HCEC 1CT (cell line): ENCODE data around the gene CCNI2.
A peak's percentile ranks its signal among the peaks of the same experiment; 100 is the strongest.

Experiments
- DNase-seq: peaks from one replicate; pipeline ENCODE4 v3.0.0-alpha.2; 2017

Gene CCNI2

GRCh38 chr5:132750471-132751230 is 3.4 kb downstream of the CCNI2 start:
- DNase-seq: no peak

- no peak for DNase-seq
These were observed 4.2 kb downstream of the CCNI2 start for GRCh38 chr5:132751444-132751843.

DNA sequence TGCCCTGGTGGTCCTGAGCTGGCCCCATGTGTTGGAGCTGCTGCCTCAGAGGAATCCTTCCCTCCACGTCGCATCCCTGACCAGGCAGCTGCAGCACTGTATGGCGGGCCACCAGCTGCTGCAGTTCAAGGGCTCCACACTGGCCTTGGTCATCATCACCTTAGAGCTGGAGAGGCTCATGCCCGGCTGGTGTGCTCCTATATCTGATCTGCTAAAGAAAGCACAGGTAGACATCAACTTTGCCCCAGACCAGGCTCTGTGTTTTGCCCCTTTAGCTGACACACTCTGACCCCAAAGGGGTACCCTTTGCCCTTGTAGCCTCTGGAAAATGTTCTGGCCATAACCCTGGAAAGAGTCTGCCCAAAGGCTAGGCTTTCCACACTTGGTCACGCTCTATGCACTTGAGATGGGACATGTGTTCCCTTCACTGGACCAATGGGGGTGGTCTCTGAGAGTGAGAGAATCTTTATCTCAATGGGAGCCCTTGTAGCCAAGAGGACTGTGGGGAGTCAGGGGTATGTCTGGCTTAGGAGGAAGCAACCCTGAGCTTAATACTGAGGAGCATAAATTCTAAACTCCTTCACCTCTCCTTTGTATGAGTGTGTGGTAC is 4.8 kb downstream of the CCNI2 start:
- DNase-seq: no peak

- no peak for DNase-seq
These were observed 5.4 kb downstream of the CCNI2 start for GRCh38 chr5:132752581-132753125.

- peak; percentile 29 for DNase-seq
These were observed 6.1 kb downstream of the CCNI2 start for GRCh38 chr5:132753135-132753987.

DNA sequence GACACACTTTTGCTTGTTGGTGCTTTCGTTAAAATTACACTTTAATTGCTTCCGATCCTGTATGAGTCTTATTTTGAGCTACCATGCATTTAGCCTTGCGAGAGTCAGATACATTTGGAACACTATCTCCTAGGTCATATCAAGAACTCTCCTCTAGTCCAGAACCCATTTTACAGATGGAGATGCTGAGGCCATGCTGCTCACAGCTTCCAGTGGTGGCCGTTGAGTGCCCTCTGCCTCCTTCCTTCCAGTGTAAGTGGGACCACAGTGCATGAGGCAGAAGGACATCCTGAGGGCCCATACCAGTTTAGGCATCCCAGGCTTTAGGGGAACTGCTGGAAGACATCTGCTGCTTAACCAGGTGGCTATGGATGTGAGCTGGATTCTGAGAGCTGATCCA is 6.9 kb downstream of the CCNI2 start:
- DNase-seq: no peak

DNA sequence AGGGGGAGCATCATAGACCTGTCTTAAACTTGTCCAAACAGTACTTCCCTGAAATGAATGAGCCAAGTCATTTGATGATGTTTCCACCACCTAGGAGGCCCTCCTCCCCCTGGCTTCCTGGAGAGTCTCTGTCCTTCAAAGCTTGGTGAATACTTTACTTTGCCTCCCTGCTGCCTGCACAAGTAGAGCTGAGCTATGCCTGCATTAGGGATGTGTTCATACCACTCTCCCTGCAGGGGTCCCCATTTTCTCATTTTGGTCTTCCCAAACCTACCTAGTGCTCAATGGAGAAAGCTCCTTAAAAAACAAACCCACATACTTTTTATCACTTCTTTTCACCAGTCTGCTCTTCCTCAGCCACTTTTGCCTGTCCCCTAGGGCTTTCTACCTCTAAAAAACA is 7.7 kb downstream of the CCNI2 start:
- DNase-seq: peak; percentile 52

DNA sequence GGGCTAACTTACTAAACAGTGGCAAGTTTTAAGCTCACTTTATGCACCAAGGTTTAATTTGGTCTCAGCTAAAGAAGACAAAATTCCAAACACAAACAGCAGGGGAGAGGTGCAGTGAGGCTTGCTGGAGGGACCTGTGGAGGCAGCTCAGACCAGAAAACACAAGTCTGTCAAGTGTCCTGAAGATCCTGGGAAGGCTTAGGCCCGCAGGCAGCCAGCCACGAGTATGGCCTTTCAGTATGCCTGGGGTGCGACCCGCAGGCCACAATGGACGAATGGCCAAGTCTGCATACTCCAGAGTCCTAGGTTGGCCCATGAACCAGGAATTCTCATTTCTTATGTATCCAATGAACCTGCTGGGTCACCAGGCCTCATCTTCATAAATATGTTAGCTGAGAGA is 9.3 kb downstream of the CCNI2 start:
- no peak for DNase-seq

DNA sequence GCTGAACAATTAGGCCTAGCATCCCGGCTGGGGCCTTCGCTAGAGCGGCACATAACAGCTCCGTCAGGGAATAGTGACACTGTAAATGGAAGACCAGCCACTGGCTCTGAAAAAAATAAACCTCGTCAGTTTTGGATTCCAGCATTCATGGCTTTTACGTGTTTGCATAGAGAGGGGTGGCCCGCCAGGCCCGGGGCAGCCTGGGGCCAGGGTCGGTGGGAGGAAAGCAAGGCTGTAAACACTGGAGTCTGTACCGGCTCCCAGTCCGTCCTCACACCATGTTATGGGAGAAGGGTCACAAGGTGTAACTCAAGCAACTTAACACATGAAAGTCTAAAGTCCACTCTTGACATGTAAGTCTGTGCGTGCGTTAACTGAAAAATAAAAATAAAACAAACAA is 11.2 kb downstream of the CCNI2 start:
- no peak for DNase-seq

GRCh38 chr5:132759114-132760048 is 12.2 kb downstream of the CCNI2 start:
- no peak for DNase-seq

DNA sequence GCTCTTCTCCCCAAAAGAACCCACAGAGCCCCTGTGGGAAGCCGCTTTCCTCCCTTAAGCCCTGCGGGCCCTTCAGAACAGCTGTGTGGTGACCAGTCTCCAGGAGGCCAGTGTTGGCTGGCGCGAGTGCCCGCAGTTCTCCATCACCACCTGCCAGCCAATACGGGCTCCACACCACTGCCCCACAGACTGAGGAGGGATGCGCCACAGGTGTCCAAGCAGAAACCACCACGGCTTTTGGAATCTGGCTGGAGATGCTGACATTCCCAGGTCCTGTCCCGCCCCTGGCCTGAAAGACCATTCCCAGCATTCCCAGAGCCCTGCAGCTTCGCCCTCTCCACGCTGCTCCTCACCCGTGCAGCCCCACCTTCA is 12.8 kb downstream of the CCNI2 start:
- no peak for DNase-seq

GRCh38 chr5:132760601-132761317 is 13.5 kb downstream of the CCNI2 start:
- DNase-seq: no peak

DNA sequence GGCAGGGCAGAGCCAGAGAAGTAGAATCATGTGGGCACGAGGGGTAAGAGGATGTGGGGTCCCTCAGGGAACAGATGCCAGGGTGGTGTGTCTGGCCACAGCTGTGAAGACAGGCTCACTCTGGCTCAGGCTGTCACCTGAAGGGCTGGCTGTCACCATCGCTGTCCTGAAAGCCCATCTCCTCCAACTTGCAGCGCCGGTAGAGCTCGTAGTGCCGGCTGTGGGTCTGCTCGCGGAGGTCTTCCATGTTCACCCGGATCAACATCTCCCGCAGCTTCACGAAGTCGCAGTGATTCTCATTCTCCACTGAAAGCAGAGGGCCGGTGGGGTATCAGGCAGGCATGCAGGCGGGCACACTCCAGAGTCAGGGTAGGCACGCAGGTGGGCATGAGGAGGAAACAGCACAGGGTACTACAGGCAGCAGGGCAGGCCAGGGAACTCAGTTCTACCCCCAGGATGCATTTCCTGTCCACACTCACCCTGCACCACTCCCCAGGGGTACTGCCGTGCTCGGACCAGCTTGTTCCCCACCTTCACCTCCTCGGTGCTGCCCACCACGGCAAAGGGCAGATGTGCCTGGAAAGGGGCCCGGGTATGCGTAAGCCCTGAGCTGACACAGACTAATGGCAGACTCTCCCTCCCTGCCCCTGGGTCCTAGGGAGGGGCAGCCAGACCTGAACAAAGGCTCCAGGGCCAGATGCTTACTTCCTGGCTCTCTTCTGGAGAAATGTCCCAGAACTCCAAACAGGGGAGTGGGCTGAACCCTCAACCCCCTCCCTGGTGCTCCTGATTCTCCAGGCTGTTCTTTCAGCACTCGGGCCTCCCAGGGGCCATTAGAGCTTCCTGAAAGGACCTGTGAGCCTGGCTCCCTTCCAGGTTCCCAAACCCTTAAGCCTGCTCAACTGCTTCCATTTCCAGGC is 14.4 kb downstream of the CCNI2 start:
- no peak for DNase-seq

DNA sequence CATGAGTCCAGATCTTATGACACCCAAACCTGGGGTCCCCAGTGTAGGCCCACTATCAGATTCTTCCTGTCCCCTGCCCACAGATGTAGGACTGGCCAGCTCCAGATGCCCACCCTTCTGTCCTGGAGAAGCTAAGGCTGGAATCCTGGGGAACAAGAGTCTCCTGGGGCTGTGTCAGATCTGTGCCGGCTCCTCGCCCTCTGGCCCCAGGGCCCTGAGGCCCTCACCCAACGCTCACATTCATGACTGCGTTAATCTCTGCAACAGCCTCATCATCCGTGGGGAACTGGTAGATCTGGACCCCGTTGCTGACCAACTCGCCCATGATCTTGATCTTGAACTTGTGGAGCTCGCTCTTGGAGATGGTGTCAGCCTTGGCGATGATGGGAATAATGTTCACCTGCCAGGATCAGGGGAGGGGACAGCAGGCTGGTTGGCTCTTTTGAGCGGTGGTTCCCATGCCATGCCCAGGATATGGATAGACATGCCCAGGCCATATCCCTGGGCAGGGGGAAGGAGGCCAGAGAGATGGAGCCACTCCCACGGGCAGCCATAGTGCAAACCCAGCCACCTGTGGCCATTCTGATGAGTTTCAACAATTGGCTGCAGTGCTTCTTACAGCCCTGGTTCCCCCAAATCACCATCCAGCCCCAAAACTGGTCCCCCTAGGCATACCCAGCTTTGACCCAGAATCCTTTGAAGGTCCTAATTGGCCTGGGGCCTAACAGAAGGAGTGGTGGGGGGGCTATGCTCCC is 15.2 kb downstream of the CCNI2 start:
- no peak for DNase-seq

- no peak for DNase-seq
These were observed 16.2 kb downstream of the CCNI2 start for GRCh38 chr5:132763181-132764036.

DNA sequence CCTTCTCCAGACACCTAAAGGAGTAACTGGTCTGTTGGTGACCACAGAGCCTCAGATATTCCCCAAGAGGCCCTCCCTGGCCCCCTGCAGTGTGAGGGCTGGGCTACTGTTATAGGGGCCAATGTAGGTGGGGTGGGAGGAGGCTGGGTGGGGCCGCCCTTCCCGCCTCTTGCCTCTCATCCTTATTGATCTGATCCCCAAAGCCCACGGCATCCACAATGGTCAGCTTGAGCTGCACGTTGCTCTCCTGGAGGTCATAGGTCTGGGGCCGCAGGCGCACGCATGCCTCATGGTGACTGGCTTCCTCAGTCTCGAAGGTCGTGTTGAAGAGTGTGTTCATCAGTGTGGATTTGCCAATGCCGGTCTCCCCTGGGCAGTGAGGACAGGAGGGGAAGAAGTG is 16.8 kb downstream of the CCNI2 start:
- no peak for DNase-seq

DNA sequence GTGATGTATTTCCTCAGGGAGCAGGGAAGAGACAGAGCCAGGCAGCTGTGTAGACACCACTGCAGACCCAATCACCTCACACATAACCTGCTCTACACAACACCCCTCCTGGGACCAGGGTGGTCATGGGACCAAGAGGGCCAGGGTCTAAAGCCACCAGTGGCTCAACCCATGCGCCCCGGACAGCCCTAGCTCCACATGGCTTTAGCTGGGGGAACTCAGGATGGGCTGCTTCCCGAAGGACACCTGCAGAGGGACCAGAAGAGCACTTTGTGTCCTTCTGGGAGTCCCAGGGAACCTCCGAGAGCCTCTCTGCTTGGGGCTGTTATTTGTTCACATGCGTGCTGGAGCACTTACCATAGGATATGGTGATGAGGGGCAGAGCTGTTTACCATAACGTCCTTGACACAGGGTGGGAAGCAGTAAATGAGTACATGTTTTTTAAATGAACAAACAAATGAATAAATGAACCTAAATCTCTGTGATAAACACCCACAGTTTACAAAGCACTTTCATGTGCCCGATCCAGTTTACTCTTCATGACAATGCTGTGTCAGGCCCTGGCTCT is 17.5 kb downstream of the CCNI2 start:
- DNase-seq: no peak

DNA sequence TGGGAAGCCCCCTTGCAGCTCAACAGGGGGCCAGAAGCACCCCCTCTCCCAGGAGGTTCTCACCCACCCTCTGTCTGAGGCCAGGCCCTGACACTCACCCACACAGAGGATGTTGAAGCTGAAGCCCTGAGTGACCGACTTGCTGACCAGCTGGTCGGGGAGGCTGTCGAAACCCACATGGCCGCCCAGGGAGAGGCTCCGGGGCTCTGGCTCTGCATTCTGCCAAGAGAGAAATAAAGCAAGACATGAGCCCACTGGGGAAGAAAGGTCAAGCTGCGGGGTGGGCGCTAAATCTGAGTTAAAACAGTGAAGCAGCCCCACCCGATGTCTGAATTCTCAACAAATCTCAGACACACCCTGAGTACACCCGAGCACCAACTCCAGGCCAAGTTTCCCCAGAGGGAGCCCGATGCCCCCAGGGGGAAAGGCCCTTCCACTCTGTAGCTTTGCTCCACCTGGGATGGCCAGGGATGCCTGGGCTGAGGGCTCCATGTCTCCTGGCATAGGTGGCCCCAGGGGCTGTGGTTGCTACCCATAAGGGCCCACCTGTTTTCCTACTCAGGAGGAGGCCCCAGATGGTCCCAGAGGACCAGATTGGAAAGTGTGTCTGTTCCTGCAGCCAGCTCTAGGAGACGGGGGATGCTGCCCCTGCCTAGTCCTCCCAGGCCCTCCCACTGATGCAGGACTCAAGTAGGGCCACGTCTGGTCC is 18.2 kb downstream of the CCNI2 start:
- no peak for DNase-seq
